Measurements from ENCODE around the gene MED26. TPM values are rescaled to one million over a fixed set of nuclear protein-coding genes. Genes with fewer than 3 reads are reported as not detected.
"Not testable (repeated sequence)": the region's sequence is repeated elsewhere in the genome, so short reads cannot be mapped to it uniquely, and the experiment has no call there.

The MED26 gene, protein sequence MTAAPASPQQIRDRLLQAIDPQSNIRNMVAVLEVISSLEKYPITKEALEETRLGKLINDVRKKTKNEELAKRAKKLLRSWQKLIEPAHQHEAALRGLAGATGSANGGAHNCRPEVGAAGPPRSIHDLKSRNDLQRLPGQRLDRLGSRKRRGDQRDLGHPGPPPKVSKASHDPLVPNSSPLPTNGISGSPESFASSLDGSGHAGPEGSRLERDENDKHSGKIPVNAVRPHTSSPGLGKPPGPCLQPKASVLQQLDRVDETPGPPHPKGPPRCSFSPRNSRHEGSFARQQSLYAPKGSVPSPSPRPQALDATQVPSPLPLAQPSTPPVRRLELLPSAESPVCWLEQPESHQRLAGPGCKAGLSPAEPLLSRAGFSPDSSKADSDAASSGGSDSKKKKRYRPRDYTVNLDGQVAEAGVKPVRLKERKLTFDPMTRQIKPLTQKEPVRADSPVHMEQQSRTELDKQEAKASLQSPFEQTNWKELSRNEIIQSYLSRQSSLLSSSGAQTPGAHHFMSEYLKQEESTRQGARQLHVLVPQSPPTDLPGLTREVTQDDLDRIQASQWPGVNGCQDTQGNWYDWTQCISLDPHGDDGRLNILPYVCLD
- total RNA-seq = 10 to 100 TPM; 24.1 TPM

DNA sequence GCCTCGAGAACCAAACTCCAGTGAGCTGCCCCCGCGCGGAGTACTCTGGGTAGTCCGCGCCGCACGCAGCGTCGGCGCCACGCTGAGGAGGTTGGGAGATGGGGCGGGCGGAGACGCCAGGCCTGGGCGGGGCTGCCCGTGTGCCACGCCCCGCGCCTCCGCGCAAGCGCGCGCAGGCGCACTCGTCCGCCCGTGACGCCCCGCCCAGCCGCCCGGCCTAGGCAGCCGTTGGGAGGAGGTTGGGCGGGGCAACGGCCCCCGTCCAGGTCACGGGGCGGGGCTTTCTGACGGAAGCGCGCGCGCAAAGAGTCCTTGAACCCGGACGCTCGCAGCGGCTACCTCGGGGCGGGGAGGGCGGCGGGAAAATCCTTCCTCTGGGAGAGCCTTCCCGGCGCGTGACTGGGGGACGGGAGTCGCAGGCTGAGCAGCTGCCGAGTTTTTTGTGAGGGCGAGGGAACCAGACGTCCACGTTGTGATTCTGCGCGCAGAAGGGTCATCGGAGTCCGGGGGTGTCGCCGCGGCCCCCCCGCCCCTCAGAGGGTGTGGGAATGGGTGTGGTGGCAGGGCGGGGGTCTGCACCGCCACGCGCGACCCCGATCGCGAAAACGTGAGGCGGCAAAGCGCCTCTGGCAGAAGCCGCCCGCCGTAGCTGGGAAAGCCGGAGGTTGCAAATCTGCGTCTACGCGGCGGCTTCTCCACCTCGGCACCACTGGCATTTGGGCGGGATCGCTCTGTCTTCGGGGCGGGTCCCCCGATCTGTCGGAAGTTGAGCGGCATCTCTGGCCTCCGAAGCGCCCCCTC lies at the start of gene MED26:
TSS of gene MED26 (minus strand) at position 22 of the 801 bp plus-strand sequence. CDS start 261 bp downstream, outside the sequence.
- no peaks in the 10 kb centered on the region for H3K9me3 Mint-ChIP-seq
- ATAC-seq = peak; percentile 93
- peaks cover 20 to 26% of the 10 kb centered on the region in 2 donors for H3K36me3 Mint-ChIP-seq
- peak within 1 kb of the TSS; percentile 97 to 99 for H3K27ac Mint-ChIP-seq
- DNase-seq (ENCODE audit: low spot score in 2 of 2) = peak; percentile 96

GRCh38 chr19:16677055-16677454 lies 49.1 kb upstream of the MED26 start:
- Mint-ChIP-seq H3K27ac (no peak overlapping the region), H3K36me3 (peaks cover 0 to 6% of the 10 kb centered on the region in 2 donors), H3K9me3 (peaks cover 2 to 3% of the 10 kb centered on the region in 2 donors)
- DNase-seq (ENCODE audit: low spot score in 2 of 2) (no peak), ATAC-seq (no peak)

- ATAC-seq (no peak), DNase-seq (ENCODE audit: low spot score in 2 of 2) (no peak)
- H3K9me3 Mint-ChIP-seq = peaks cover 2 to 3% of the 10 kb centered on the region in 2 donors
- peaks cover 0 to 6% of the 10 kb centered on the region in 2 donors for H3K36me3 Mint-ChIP-seq
- no peak overlapping the region for H3K27ac Mint-ChIP-seq
Observed at GRCh38 chr19:16676101-16676798, 48.2 kb upstream of the MED26 start.

DNA sequence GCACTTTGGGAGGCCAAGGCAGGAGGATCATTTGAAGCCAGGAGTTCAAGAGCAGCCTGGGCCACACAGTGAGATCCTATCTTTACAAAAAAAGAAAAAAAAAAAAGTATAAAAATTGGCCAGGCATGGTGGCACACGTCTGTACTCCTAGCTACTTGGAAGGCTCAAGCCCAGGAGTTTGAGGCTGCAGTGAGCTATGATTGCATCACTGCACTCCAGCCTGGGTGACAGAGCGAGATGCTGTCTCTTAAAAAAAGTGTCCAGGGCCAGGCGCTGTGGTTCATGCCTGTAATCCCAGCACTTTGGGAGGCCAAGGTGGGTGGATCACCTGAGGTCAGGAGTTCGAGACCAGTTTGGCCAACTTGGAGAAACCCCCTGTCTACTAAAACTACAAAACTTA lies 45.8 kb upstream of the MED26 start:
- not testable (repeated sequence) for H3K36me3 Mint-ChIP-seq; ATAC-seq; H3K9me3 Mint-ChIP-seq; H3K27ac Mint-ChIP-seq; DNase-seq (ENCODE audit: low spot score in 2 of 2)

- Mint-ChIP-seq H3K36me3 (no peaks in the 10 kb centered on the region), H3K27ac (no peak overlapping the region), H3K9me3 (no peaks in the 10 kb centered on the region)
- DNase-seq (ENCODE audit: low spot score in 2 of 2) (no peak), ATAC-seq (no peak)
Observed at GRCh38 chr19:16673231-16673630, 45.2 kb upstream of the MED26 start.

GRCh38 chr19:16671652-16672274 lies 43.8 kb upstream of the MED26 start:
- Mint-ChIP-seq H3K27ac (no peak overlapping the region), H3K9me3 (no peaks in the 10 kb centered on the region), H3K36me3 (no peaks in the 10 kb centered on the region)
- no peak for ATAC-seq
- no peak for DNase-seq (ENCODE audit: low spot score in 2 of 2)

DNA sequence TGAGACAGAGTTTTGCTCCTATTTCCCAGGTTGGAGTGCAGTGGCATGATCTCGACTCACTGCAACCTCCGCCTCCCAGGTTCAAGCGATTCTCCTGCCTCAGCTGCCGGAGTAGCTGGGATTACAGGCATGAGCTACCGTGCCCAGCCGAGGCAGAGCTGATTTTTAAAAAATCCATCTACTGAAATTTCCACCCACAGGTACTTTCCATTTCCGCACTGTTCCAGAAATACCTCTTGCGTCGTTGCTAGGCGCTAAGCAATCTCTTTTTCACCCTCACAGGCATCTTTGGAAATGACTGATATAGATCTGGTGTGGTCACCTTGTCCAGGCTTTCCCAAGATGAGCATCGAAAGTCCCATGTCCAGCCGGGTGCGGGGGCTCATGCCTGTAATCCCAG lies 42.3 kb upstream of the MED26 start:
- Mint-ChIP-seq H3K36me3 (no peaks in the 10 kb centered on the region), H3K27ac (peak overlapping the region in 1 of 2 donors; percentile 60), H3K9me3 (no peaks in the 10 kb centered on the region)
- ATAC-seq (no peak), DNase-seq (ENCODE audit: low spot score in 2 of 2) (no peak)

GRCh38 chr19:16668702-16669101 lies 40.7 kb upstream of the MED26 start:
- H3K27ac Mint-ChIP-seq; ATAC-seq; DNase-seq (ENCODE audit: low spot score in 2 of 2); H3K36me3 Mint-ChIP-seq; H3K9me3 Mint-ChIP-seq: not testable (repeated sequence)

- no peak overlapping the region for H3K27ac Mint-ChIP-seq
- ATAC-seq (no peak), DNase-seq (ENCODE audit: low spot score in 2 of 2) (no peak)
- no peaks in the 10 kb centered on the region for H3K9me3 Mint-ChIP-seq
- H3K36me3 Mint-ChIP-seq = no peaks in the 10 kb centered on the region
Observed at GRCh38 chr19:16668176-16668575, 40.2 kb upstream of the MED26 start.

DNA sequence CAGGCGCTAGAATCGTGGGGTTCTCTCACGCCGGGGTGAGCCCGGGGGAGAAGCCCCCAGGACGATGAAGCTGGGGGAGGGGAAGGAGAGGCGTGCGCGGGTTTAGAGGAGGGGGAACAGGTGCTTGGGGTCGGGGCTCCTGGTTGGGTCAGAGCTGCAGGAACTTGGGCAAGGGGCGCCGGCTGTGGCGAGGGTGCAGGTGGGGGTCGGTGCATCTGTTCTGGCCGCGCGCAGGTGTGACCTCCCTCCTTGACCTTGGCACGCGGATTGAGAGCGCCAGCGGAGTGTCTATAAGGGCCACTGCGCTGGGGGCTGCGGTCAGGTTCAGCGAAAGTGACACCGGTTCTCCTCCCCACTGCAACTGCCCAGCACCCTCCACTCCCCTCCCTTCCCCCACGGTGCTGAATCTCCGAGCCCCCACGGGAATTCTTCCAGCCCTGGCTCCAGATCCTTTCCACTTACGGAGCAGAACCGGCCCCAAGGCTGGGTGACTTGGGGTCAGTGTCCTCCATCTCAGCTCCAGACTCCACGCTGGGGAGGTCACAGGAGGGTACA lies 33.6 kb upstream of the MED26 start:
- Mint-ChIP-seq H3K36me3 (peaks cover 9 to 15% of the 10 kb centered on the region in 2 donors), H3K27ac (peak overlapping the region in 1 of 2 donors; percentile 71), H3K9me3 (no peaks in the 10 kb centered on the region)
- DNase-seq (ENCODE audit: low spot score in 2 of 2) (no peak), ATAC-seq (no peak)

DNA sequence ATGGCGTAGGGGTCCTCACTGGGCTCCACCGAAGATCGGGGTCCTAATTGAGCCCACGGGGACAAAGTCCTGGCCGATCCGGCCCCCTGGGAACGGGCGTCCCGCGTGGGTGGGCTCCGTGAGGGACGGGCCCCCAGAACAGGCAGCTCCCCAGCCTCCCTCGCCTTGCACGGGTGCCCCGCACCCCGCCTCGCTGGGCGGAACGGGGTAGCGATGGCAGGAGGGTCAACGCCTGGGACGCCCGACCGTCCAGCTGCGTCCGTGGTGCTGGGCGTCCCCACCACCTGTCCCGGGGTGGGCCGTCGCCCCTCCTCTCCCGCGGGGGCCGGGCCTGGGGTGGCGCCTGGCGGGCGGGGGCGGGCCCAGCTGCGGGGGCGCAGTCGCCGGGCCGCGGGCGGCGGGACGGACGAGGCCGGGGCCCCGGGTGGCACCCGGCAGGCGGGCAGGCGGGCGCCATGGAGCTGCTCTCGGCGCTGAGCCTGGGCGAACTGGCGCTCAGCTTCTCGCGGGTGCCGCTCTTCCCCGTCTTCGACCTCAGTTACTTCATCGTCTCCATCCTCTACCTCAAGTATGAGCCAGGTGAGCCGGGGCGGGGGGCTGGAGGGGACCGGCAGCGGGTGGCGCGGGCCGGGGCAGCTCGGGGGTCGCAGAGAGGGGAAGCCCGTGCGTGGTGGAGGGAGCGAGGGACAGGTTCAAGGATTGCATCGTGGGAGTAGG lies 32.9 kb upstream of the MED26 start, which contains the start of gene TMEM38A:
TSS of gene TMEM38A (plus strand) at position 377 of the 717 bp plus-strand sequence. CDS start at position 456, 79 bp downstream.
- ATAC-seq (peak; percentile 1 to 11), DNase-seq (ENCODE audit: low spot score in 2 of 2) (peak; percentile 49 to 70)
- Mint-ChIP-seq H3K9me3 (no peaks in the 10 kb centered on the region), H3K36me3 (peaks cover 9 to 15% of the 10 kb centered on the region in 2 donors), H3K27ac (peak within 1 kb of the TSS; percentile 91 to 94)

DNA sequence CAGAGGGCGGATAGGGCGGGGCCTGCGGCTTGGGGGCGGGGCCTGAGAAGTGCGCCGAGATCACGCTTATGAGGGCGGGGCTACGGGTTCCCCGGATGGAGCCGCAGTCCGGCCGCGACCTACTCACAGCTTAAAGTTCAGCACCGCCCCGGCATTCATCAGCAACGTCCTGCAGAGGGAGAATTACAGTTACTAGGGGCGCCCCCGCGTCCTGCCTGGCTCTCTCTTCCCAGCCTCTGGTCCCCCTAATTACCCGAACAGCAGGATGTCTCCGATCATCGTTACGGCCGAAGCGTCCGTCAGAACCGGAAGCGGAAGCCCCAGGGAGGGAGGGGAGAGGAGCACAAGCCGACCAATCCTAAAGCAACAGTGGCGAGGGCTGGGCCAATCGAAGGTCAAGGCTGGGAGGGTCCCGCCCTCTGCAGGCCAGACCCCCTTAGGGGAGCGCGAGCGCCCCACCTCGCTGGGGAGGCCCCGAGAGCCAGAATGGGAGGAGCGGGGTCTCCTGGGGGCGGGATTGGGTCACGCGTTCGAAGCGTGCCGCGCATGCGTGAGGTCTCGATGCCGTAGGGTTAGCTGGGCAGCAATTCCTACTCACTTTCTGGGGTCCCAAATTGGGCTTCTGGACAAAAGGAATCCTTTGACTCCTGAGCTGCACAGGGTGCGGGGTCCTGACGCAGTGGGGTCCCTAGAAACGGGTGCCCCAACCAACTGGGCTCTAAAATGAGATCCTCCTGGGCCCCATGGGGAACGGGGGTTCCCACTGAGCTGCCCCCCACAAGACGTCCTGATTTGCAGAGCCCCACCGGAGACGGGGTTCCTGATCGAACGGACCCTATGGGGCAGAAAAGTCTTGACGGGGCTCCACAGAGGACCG lies 32.1 kb upstream of the MED26 start, which contains the start of gene SMIM7:
TSS of gene SMIM7 (minus strand) at position 313 of the 877 bp plus-strand sequence. CDS start at position 279, 34 bp downstream.
- H3K27ac Mint-ChIP-seq = peak within 1 kb of the TSS; percentile 91 to 94
- no peaks in the 10 kb centered on the region for H3K9me3 Mint-ChIP-seq
- peak; percentile 97 to 99 for DNase-seq (ENCODE audit: low spot score in 2 of 2)
- peak; percentile 97 to 99 for ATAC-seq
- H3K36me3 Mint-ChIP-seq = peaks cover 9 to 15% of the 10 kb centered on the region in 2 donors

DNA sequence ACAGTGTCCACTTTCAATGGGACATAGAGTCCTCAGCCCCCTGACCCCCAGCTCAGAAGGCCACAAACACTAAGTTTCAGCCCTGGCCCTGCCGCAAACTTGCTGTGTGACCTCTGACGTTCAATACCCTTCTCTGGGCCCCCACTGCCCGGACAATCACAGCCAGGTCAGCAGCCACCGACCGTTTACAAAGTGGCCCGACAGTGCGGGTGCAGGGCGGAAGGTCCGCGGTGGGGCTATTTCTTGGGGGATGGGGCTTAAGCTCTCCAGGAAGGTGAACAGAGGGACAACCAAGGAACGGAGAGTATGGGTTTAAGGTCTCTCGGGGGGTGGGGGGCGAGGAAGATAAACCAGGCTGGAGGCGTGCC lies 31.4 kb upstream of the MED26 start:
- peak in 1 of 2 donors; percentile 57 for DNase-seq (ENCODE audit: low spot score in 2 of 2)
- Mint-ChIP-seq H3K9me3 (no peaks in the 10 kb centered on the region), H3K36me3 (peaks cover 9 to 18% of the 10 kb centered on the region in 2 donors), H3K27ac (peak overlapping the region; percentile 91 to 94)
- ATAC-seq = no peak

DNA sequence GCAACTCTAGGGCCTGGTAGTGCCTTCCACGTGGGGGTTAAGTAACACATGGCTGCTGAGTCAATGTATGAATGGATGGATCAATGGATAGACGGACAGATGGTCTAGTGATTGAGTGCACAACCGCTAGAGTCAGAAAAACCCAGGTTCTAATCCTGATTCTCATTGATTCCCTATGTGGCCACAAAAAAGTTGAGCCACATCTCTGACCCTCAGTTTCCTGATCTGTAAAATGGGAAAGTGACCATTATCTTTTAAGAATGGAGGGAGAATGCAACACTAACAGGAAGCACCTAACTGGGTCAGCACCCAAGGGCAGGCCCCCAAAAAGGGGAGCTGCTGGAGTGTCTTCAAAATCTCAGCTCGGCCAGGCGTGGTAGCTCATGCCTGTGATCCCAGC lies 29.4 kb upstream of the MED26 start:
- H3K9me3 Mint-ChIP-seq = no peaks in the 10 kb centered on the region
- H3K27ac Mint-ChIP-seq = peak overlapping the region in 1 of 2 donors; percentile 85
- ATAC-seq = no peak
- H3K36me3 Mint-ChIP-seq = peaks cover 14 to 38% of the 10 kb centered on the region in 2 donors
- no peak for DNase-seq (ENCODE audit: low spot score in 2 of 2)
